Measurements from ENCODE around the gene CELF5.
"Not testable (repeated sequence)": the region's sequence is repeated elsewhere in the genome, so short reads cannot be mapped to it uniquely, and the experiment has no call there.

Gene CELF5

DNA sequence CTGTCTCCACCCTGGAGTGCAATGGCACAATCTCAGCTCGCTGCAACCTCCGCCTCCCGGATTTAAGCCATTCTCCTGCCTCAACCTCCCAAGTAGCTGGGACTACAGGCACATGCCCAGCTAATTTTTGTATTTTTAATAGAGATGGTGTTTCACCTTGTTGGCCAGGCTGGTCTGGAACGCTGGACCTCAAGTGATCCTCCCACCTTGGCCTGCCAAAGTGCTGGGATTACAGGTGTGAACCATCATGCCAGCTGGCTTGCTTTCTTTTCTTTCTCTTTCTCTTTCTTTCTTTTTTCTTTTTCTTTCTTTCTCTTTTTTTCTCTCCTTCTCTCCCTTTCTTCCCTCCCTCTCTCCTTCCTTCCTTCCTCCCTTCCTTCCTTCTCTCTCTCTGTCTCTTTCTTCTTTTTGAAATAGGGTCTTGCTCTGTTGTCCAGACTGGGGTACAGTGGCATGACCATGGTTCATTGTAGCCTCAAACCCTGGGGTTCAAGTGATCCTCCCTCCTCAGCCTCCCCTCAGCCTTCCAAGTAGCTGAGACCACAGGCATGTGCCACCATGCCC is 108.6 kb downstream of the CELF5 start:
- DNase-seq (ENCODE audit: low read depth) = no peak
- H3K4me3 ChIP-seq (replicated peaks; ENCODE audit: low read depth, low read length) = no peak overlapping the region
- TF ChIP-seq, protein P1, sequence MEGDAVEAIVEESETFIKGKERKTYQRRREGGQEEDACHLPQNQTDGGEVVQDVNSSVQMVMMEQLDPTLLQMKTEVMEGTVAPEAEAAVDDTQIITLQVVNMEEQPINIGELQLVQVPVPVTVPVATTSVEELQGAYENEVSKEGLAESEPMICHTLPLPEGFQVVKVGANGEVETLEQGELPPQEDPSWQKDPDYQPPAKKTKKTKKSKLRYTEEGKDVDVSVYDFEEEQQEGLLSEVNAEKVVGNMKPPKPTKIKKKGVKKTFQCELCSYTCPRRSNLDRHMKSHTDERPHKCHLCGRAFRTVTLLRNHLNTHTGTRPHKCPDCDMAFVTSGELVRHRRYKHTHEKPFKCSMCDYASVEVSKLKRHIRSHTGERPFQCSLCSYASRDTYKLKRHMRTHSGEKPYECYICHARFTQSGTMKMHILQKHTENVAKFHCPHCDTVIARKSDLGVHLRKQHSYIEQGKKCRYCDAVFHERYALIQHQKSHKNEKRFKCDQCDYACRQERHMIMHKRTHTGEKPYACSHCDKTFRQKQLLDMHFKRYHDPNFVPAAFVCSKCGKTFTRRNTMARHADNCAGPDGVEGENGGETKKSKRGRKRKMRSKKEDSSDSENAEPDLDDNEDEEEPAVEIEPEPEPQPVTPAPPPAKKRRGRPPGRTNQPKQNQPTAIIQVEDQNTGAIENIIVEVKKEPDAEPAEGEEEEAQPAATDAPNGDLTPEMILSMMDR (IDR thresholded peaks at IDR 0.05; ENCODE audit: low read length, missing control alignments) = no peak

DNA sequence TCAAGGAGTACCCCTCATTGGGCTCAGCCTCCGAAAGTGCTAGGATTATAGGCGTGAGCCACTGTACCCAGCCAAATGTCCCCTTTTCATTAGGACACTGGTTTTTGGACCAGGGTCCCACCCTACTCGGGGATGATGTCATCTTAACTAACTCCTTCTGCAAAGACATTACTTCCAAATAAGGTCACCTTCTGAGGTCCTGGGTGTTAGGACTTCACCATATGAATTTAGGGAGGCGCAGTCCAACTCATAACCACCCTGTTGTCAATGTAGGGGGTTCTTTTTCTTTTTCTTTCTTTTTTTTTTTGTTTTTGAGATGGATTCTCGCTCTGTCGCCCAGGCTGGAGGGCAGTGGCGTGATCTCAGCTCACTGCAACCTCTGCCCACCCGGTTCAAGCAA is 109.2 kb downstream of the CELF5 start:
- TF ChIP-seq, protein P1 (IDR thresholded peaks at IDR 0.05; ENCODE audit: low read length, missing control alignments) = no peak
- no peak overlapping the region for H3K4me3 ChIP-seq (replicated peaks; ENCODE audit: low read depth, low read length)

DNA sequence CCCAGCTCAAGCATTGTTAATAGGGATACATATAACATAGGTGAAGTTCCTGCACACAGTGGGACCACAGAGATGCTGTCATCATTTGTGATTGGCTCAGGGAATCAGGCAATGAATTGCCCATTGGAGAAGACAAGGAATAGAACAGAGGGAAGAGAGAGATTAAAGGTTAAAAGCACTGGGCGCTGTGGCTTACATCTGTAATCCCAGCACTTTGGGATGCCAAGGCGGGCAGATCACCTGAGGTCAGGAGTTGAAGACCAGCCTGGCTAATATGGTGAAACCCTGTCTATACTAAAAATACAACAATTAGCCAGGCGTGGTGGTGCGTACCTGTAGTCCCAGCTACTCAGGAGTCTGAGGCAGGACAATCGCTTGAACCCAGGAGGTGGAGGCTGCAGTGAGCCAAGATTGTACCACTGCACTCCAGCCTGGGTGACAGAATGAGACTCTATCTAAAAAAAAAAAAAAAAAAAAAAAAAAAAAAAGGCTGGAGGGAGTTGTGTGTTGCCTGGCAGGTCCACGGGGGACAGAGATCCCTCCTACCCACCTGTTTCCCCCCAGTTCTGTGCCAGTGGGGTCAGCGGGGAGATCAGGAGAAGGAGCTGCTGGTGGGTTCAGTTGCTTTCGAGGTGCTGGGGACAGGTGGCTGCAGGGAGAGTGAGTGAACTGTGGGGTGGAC is 110.4 kb downstream of the CELF5 start:
- H3K4me3 ChIP-seq (replicated peaks; ENCODE audit: low read depth, low read length); DNase-seq (ENCODE audit: low read depth): not testable (repeated sequence)

More for the DNA sequence above, 109.2 kb downstream of the CELF5 start:
- DNase-seq (ENCODE audit: low read depth) = no peak

DNA sequence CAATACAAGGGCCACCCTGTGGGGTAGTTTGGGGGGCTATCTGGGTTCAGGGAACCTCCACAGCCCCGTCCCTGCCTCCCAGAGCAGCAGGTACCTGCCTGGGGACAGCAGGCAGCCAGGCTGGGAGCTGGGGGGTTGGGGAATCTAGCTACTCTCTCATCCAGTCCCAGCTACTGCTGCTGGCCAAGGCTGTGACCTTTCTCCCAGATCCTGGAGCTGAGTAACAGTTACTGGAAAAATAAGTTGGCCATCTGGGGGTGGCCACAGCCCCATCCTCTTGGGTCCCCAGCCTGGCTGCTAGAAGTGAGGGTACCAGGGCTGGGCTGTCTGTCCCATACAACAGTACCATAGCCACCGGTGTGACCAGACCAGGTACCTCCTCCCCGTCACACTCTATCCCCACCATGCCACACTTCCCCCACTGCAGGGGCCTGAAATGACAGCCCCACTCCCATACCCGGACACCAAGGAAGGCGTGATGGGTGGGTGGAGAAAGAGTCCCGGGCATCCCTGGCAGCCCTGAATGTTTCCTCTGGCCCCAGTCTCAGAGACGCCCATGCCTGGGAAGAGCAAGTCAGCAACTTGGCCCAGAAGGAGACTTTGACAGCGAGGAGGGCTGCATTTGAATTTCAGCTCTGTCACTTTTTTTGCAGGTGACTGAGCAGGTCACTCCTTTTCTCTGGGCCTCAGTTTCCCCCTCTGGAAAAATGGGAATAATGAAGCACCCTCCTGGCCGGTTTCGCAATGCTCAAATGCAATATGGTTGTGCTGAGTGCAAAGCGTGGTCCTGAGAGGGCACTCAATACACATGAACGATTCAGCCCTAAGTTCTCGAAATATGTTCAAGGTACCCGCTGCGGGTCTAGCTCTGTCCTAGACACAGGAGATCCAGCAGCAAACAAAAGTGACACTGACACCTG is 111.2 kb downstream of the CELF5 start:
- DNase-seq (ENCODE audit: low read depth) = peak; percentile 49

DNA sequence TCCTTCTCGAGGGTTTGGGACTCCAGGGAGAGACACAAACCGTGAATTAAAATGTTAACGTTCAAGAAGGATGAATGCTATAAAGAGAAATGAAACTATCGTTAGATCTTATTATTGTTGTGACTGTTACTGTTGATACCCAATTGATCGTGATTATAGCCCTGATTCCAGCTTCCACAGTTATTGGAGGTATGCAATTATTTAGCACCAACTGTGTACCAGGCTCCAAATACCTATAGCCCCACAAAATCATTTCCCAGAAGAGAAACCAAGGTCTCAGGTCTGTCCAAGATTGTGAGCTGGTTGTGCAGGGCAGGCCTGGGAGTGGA is 111.9 kb downstream of the CELF5 start:
- no peak for DNase-seq (ENCODE audit: low read depth)
- no peak overlapping the region for H3K4me3 ChIP-seq (replicated peaks; ENCODE audit: low read depth, low read length)
- TF ChIP-seq, protein P1 (IDR thresholded peaks at IDR 0.05; ENCODE audit: low read length, missing control alignments) = no peak

More for the DNA sequence above, 111.2 kb downstream of the CELF5 start:
- TF ChIP-seq, protein P1 (IDR thresholded peaks at IDR 0.05; ENCODE audit: low read length, missing control alignments) = no peak
- no peak overlapping the region for H3K4me3 ChIP-seq (replicated peaks; ENCODE audit: low read depth, low read length)

DNA sequence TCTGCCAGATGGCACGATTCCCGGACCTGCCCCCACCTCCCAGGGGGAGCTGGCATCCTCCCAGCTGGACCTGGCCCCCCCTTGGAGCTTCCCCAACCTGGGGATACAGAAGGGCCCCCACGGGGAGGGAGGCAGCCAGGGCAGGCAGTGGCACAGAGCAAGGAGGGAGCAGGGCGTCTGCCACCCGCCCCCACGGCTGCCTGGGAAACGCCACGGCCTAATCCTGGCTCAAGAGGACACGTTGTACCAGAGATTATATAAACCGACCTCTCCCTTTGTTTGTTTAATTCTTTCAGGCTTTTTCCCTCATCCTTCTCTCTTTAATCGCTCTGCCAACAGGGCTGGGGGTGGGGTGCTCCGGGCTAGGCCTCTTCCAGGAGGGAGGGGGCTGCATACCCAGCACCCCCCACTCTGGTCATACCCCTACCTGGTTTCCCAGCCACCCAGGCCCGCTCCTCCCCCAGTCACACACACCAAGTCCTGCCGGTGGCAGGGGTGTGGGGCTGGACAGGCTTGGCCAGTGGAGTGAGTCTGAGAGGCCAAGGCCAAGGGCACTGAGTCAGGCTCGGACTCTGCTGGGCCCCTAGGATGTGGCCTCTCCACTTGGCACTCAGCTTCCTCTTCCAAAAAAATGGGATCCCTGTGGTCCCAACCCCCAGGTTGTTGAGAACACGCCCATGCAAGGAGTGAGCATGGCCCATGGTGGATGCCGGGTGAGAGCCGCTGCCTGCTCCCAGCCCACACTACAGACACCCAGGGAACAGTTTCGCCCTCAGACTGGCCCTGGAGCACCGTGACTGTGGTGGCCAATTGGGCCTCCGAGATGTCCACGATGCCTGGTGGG is 112.4 kb downstream of the CELF5 start:
- H3K4me3 ChIP-seq (replicated peaks; ENCODE audit: low read depth, low read length) = no peak overlapping the region
- TF ChIP-seq, protein P1 (IDR thresholded peaks at IDR 0.05; ENCODE audit: low read length, missing control alignments) = no peak
- peak; percentile 88 for DNase-seq (ENCODE audit: low read depth)

All from fibroblast of pulmonary artery (primary cell).